Sigmoid colon (tissue), 4 donors: ENCODE measurements around the gene MRPS24.

Experiments used
- EP300 ChIP-seq, 4 donors: sonication (generic); formaldehyde crosslinking; IDR thresholded peaks; one replicate each; pipeline ENCODE4 v1.6.1; 2017; ENCODE audit warnings: antibody characterized with exemption in 4 of 4
- POLR2A ChIP-seq, 2 donors: fragments of 450-650 bp; IDR thresholded peaks; one replicate each; pipeline ENCODE4 v1.6.1; 2016; ENCODE audit warnings: antibody characterized with exemption in 2 of 2, mild to moderate bottlenecking in 2 of 2, moderate library complexity in 2 of 2
- TF ChIP-seq, protein P1 (sequence below), 4 experiments: fragments of 450-650 bp in 3 of 4; fragments of 200-600 bp in 1 of 4; IDR thresholded peaks; one replicate each; pipeline ENCODE4 v1.5.1; 2016 to 2019; ENCODE audit warnings: antibody characterized with exemption in 4 of 4, mild to moderate bottlenecking in 3 of 4, moderate library complexity in 2 of 4

- TF ChIP-seq, protein P1, sequence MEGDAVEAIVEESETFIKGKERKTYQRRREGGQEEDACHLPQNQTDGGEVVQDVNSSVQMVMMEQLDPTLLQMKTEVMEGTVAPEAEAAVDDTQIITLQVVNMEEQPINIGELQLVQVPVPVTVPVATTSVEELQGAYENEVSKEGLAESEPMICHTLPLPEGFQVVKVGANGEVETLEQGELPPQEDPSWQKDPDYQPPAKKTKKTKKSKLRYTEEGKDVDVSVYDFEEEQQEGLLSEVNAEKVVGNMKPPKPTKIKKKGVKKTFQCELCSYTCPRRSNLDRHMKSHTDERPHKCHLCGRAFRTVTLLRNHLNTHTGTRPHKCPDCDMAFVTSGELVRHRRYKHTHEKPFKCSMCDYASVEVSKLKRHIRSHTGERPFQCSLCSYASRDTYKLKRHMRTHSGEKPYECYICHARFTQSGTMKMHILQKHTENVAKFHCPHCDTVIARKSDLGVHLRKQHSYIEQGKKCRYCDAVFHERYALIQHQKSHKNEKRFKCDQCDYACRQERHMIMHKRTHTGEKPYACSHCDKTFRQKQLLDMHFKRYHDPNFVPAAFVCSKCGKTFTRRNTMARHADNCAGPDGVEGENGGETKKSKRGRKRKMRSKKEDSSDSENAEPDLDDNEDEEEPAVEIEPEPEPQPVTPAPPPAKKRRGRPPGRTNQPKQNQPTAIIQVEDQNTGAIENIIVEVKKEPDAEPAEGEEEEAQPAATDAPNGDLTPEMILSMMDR (IDR thresholded peaks at IDR 0.05), result no peak
- no peak for TF ChIP-seq POLR2A (IDR thresholded peaks at IDR 0.05)
- no peak for TF ChIP-seq EP300 (IDR thresholded peaks at IDR 0.05)
These were observed 15.3 kb upstream of the MRPS24 start for GRCh38 chr7:43884617-43885016.
